Tibial artery (tissue), 4 donors: ENCODE data around the gene AMACR.
A peak's percentile ranks its signal among the peaks of the same experiment; 100 is the strongest.

Experiments
- DNase-seq, 2 donors: peaks; one replicate each; pipeline ENCODE4 v3.0.0-alpha.2; 2019
- H3K27ac ChIP-seq, 2 donors: fragments of 200-600 bp; sonication (generic) in 1 of 2; 1 replicate in 1 of 2; 2 replicates in 1 of 2; pipeline ENCODE4 v1.5.1; 2018 to 2019; ENCODE audit warnings: mild to moderate bottlenecking in 1 of 2
- H3K27me3 ChIP-seq, 2 donors: fragments of 200-600 bp; sonication (generic) in 1 of 2; one replicate each; pipeline versions ENCODE4 v1.5.1 to v1.6.0; 2016 to 2019
- H3K36me3 ChIP-seq, 3 donors: fragments of 200-600 bp; sonication (generic) in 2 of 3; one replicate each; pipeline ENCODE4 v1.5.1; 2016 to 2019; ENCODE audit warnings: mild to moderate bottlenecking in 2 of 3
- H3K4me1 ChIP-seq, 4 donors: fragments of 200-600 bp; sonication (generic) in 2 of 4; 1 replicate in 3 of 4; 2 replicates in 1 of 4; pipeline ENCODE4 v1.5.1; 2016 to 2019
- H3K4me3 ChIP-seq, 2 donors: fragments of 200-600 bp; sonication (generic) in 1 of 2; 1 replicate in 1 of 2; 2 replicates in 1 of 2; pipeline ENCODE4 v1.5.1; 2018 to 2019; ENCODE audit warnings: mild to moderate bottlenecking in 2 of 2
- H3K9me3 ChIP-seq, 3 donors: fragments of 200-600 bp; sonication (generic) in 1 of 3; one replicate each; pipeline ENCODE4 v1.5.1; 2016 to 2019
- intact Hi-C: fragments of 100-400 bp; cut with DNase I; formaldehyde crosslinking; loops from one replicate; pipeline ENCODE4 v1.15.0; 2023; ENCODE audit warnings: low total_unique reads
- TF ChIP-seq, protein P1 (sequence below), 2 experiments: fragments of 200-600 bp in 1 of 2; fragments of 450-650 bp in 1 of 2; IDR thresholded peaks; one replicate each; pipeline ENCODE4 v1.5.1; 2017 to 2019; ENCODE audit warnings: antibody characterized with exemption in 2 of 2, mild to moderate bottlenecking in 1 of 2, moderate library complexity in 1 of 2

The AMACR gene

DNA sequence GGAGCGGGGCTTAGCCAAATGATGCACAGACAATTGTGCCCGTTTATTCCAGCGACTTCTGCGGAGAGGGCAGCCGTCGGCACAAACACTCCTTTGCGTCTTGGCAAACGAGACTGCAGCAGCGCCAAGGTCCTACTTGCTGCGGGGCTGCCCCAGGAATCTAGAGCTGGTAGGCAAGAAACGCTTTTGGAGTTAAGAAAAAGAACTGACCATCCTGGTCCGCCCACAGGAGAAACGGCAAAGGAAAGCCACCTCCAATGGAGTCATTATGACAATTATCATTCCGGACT is 69.4 kb downstream of the AMACR start:
- Histone ChIP-seq H3K27ac (no peak overlapping the region), H3K36me3 (no peaks in the 10 kb centered on the region), H3K9me3 (no peaks in the 10 kb centered on the region), H3K4me3 (no peak overlapping the region), H3K27me3 (peaks cover 0 to 66% of the 10 kb centered on the region in 2 donors), H3K4me1 (peaks cover 0 to 21% (median 19%) of the 10 kb centered on the region in 4 donors)
- TF ChIP-seq, protein P1, sequence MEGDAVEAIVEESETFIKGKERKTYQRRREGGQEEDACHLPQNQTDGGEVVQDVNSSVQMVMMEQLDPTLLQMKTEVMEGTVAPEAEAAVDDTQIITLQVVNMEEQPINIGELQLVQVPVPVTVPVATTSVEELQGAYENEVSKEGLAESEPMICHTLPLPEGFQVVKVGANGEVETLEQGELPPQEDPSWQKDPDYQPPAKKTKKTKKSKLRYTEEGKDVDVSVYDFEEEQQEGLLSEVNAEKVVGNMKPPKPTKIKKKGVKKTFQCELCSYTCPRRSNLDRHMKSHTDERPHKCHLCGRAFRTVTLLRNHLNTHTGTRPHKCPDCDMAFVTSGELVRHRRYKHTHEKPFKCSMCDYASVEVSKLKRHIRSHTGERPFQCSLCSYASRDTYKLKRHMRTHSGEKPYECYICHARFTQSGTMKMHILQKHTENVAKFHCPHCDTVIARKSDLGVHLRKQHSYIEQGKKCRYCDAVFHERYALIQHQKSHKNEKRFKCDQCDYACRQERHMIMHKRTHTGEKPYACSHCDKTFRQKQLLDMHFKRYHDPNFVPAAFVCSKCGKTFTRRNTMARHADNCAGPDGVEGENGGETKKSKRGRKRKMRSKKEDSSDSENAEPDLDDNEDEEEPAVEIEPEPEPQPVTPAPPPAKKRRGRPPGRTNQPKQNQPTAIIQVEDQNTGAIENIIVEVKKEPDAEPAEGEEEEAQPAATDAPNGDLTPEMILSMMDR (IDR thresholded peaks at IDR 0.05), result no peak
- intact Hi-C loops, result loop anchor here (10.0 kb wide), 1 partner anchor 504 kb away; no protein-coding TSS in a partner anchor
- no peak for DNase-seq

DNA sequence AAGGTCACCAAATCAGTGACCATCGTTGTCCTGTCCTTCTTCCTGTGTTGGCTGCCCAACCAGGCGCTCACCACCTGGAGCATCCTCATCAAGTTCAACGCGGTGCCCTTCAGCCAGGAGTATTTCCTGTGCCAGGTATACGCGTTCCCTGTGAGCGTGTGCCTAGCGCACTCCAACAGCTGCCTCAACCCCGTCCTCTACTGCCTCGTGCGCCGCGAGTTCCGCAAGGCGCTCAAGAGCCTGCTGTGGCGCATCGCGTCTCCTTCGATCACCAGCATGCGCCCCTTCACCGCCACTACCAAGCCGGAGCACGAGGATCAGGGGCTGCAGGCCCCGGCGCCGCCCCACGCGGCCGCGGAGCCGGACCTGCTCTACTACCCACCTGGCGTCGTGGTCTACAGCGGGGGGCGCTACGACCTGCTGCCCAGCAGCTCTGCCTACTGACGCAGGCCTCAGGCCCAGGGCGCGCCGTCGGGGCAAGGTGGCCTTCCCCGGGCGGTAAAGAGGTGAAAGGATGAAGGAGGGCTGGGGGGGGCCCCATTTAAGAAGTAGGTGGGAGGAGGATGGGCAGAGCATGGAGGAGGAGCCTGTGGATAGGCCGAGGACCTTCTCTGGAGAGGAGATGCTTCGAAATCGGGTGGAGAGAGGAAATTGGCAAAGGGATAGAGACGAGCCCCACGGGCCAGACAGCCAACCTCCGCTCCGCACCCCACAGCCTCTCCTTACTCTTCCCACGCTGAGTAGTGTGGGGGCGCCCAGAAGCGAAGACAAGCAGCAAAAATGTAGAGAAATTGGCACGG is 69.9 kb downstream of the AMACR start:
- Histone ChIP-seq H3K4me3 (no peak overlapping the region), H3K36me3 (no peaks in the 10 kb centered on the region), H3K9me3 (no peaks in the 10 kb centered on the region), H3K4me1 (peaks cover 0 to 21% (median 19%) of the 10 kb centered on the region in 4 donors), H3K27me3 (peaks cover 0 to 62% of the 10 kb centered on the region in 2 donors), H3K27ac (no peak overlapping the region)
- TF ChIP-seq, protein P1 (IDR thresholded peaks at IDR 0.05), result no peak
- DNase-seq, result no peak
- intact Hi-C loops, result loop anchor here (10.0 kb wide), 1 partner anchor 503 kb away; no protein-coding TSS in a partner anchor

DNA sequence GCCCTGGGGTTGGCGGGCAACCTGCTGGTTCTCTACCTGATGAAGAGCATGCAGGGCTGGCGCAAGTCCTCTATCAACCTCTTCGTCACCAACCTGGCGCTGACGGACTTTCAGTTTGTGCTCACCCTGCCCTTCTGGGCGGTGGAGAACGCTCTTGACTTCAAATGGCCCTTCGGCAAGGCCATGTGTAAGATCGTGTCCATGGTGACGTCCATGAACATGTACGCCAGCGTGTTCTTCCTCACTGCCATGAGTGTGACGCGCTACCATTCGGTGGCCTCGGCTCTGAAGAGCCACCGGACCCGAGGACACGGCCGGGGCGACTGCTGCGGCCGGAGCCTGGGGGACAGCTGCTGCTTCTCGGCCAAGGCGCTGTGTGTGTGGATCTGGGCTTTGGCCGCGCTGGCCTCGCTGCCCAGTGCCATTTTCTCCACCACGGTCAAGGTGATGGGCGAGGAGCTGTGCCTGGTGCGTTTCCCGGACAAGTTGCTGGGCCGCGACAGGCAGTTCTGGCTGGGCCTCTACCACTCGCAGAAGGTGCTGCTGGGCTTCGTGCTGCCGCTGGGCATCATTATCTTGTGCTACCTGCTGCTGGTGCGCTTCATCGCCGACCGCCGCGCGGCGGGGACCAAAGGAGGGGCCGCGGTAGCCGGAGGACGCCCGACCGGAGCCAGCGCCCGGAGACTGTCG is 70.7 kb downstream of the AMACR start:
- peaks cover 0 to 55% of the 10 kb centered on the region in 2 donors for H3K27me3 ChIP-seq
- TF ChIP-seq, protein P1 (IDR thresholded peaks at IDR 0.05), result no peak
- no peak overlapping the region for H3K27ac ChIP-seq
- intact Hi-C loops, result loop anchor here (10.0 kb wide), 1 partner anchor 502 kb away; no protein-coding TSS in a partner anchor
- H3K36me3 ChIP-seq, result no peaks in the 10 kb centered on the region
- H3K9me3 ChIP-seq, result no peaks in the 10 kb centered on the region
- peaks cover 0 to 21% (median 19%) of the 10 kb centered on the region in 4 donors for H3K4me1 ChIP-seq
- peak overlapping the region; percentile 28 to 45 for H3K4me3 ChIP-seq
- no peak for DNase-seq

DNA sequence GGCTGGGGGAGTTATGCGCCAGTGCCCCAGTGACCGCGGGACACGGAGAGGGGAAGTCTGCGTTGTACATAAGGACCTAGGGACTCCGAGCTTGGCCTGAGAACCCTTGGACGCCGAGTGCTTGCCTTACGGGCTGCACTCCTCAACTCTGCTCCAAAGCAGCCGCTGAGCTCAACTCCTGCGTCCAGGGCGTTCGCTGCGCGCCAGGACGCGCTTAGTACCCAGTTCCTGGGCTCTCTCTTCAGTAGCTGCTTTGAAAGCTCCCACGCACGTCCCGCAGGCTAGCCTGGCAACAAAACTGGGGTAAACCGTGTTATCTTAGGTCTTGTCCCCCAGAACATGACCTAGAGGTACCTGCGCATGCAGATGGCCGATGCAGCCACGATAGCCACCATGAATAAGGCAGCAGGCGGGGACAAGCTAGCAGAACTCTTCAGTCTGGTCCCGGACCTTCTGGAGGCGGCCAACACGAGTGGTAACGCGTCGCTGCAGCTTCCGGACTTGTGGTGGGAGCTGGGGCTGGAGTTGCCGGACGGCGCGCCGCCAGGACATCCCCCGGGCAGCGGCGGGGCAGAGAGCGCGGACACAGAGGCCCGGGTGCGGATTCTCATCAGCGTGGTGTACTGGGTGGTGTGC is 71.4 kb downstream of the AMACR start, which contains the start of gene RXFP3:
TSS of gene RXFP3 (plus strand) at position 6 of the 636 bp plus-strand sequence. CDS start at position 361, 355 bp downstream.
- DNase-seq, result no peak
- H3K27me3 ChIP-seq, result peaks cover 0 to 48% of the 10 kb centered on the region in 2 donors
- intact Hi-C loops, result loop anchor here (10.0 kb wide), 1 partner anchor 502 kb away; no protein-coding TSS in a partner anchor
- H3K36me3 ChIP-seq, result no peaks in the 10 kb centered on the region
- TF ChIP-seq, protein P1 (IDR thresholded peaks at IDR 0.05), result no peak
- H3K27ac ChIP-seq, result no peak within 1 kb of the TSS
- peaks cover 0 to 21% (median 19%) of the 10 kb centered on the region in 4 donors for H3K4me1 ChIP-seq
- H3K4me3 ChIP-seq, result peak within 1 kb of the TSS; percentile 28 to 45
- H3K9me3 ChIP-seq, result no peaks in the 10 kb centered on the region
